GM23338 (cell line): ENCODE results near the gene EML3. TPM values are rescaled to one million over a fixed set of nuclear protein-coding genes. Genes with fewer than 3 reads are reported as not detected.

Experiments
- ATAC-seq: fragments of 200-7000 bp; cut with Tn5 transposase; 3 replicates; pipeline ENCODE4 v1.9.1; 2020
- DNase-seq: peaks from one replicate; pipeline ENCODE4 v3.0.0-alpha.2; 2015; ENCODE audit warnings: low spot score
- H2AFZ ChIP-seq: fragments of 200-600 bp; sonication (generic); 2 replicates; pipeline ENCODE4 v1.8.0; 2016; ENCODE audit warnings: antibody characterized with exemption, mild to moderate bottlenecking, moderate library complexity
- H3F3A ChIP-seq: fragments of 200-600 bp; sonication (generic); replicated peaks from 2 replicates; pipeline ENCODE4 v1.8.0; 2017; ENCODE audit warnings: antibody characterized with exemption, mixed run types, low read depth
- H3K27ac ChIP-seq: fragments of 200-600 bp; sonication (generic); 2 replicates; pipeline ENCODE4 v1.6.1; 2016; ENCODE audit warnings: low read depth
- H3K27me3 ChIP-seq: fragments of 200-600 bp; sonication (generic); 2 replicates; pipeline ENCODE4 v1.8.0; 2016; ENCODE audit warnings: mild to moderate bottlenecking, mixed run types, moderate library complexity; ENCODE audit not compliant: insufficient read depth
- H3K36me3 ChIP-seq: fragments of 200-600 bp; sonication (generic); 2 replicates; pipeline ENCODE4 v1.8.0; 2016; ENCODE audit warnings: mild to moderate bottlenecking; ENCODE audit not compliant: insufficient read depth
- H3K4me1 ChIP-seq: fragments of 200-600 bp; sonication (generic); 2 replicates; pipeline ENCODE4 v1.8.0; 2016; ENCODE audit warnings: mild to moderate bottlenecking, moderate library complexity; ENCODE audit not compliant: insufficient read depth
- H3K4me2 ChIP-seq: fragments of 200-600 bp; sonication (generic); 2 replicates; pipeline ENCODE4 v1.7.1; 2017; ENCODE audit warnings: mixed run types
- H3K4me3 ChIP-seq: fragments of 200-600 bp; sonication (generic); 2 replicates; pipeline ENCODE4 v1.6.1; 2016; ENCODE audit warnings: mixed run types
- H3K79me2 ChIP-seq: fragments of 200-600 bp; sonication (generic); replicated peaks from 2 replicates; pipeline ENCODE4 v1.8.0; 2017; ENCODE audit warnings: mild to moderate bottlenecking; ENCODE audit not compliant: insufficient read depth
- H3K9me2 ChIP-seq: fragments of 200-600 bp; sonication (generic); 2 replicates; pipeline ENCODE4 v1.8.0; 2017; ENCODE audit not compliant: insufficient read depth
- H4K20me1 ChIP-seq: fragments of 200-600 bp; sonication (generic); replicated peaks from 2 replicates; pipeline ENCODE4 v1.8.0; 2017; ENCODE audit warnings: mild to moderate bottlenecking; ENCODE audit not compliant: insufficient read depth
- H3K27ac Mint-ChIP-seq: 2 replicates; pipeline ENCODE4 v1.8.0; 2020; ENCODE audit warnings: inconsistent platforms, mild to moderate bottlenecking, moderate library complexity, mixed read lengths
- H3K27me3 Mint-ChIP-seq: 3 replicates; pipeline ENCODE4 v1.8.0; 2022; ENCODE audit warnings: low read depth, mild to moderate bottlenecking, moderate library complexity, mixed read lengths, inconsistent platforms; ENCODE audit not compliant: insufficient read depth, poor library complexity
- H3K36me3 Mint-ChIP-seq: 3 replicates; pipeline ENCODE4 v1.8.0; 2021; ENCODE audit warnings: low read depth, mild to moderate bottlenecking, inconsistent platforms, moderate library complexity, mixed read lengths
- H3K4me1 Mint-ChIP-seq: 3 replicates; pipeline ENCODE4 v1.8.0; 2020; ENCODE audit warnings: mild to moderate bottlenecking, inconsistent platforms, mixed read lengths
- H3K4me3 Mint-ChIP-seq: 3 replicates; pipeline ENCODE4 v1.8.0; 2021; ENCODE audit warnings: moderate library complexity, mild to moderate bottlenecking, inconsistent platforms, mixed read lengths
- H3K9me3 Mint-ChIP-seq: 3 replicates; pipeline ENCODE4 v1.8.0; 2020; ENCODE audit warnings: moderate library complexity, mild to moderate bottlenecking, inconsistent platforms, mixed read lengths
- CREB1 ChIP-seq: fragments of 250-450 bp; sonication (Bioruptor Pico); IDR thresholded peaks from 2 replicates; pipeline ENCODE4 v1.5.0; 2020; ENCODE audit warnings: low read depth, mild to moderate bottlenecking, moderate library complexity
- CTCF ChIP-seq, 2 experiments: fragments of 200-600 bp in 1 of 2; sonication (generic) in 1 of 2; conservative IDR thresholded peaks; 2 replicates each; pipeline versions ENCODE4 v1.5.1 to v1.6.1; 2016 to 2017; ENCODE audit warnings: antibody characterized with exemption in 2 of 2, low read depth in 2 of 2, mild to moderate bottlenecking in 2 of 2, moderate library complexity in 1 of 2
- ETS1 ChIP-seq: IDR thresholded peaks from 2 replicates; pipeline ENCODE4 v1.6.1; 2016; ENCODE audit warnings: antibody characterized with exemption
- EZH2 ChIP-seq: fragments of 200-600 bp; sonication (generic); IDR thresholded peaks from one replicate; pipeline ENCODE4 v1.8.0; 2017; ENCODE audit warnings: antibody characterized with exemption, mild to moderate bottlenecking, low read depth; ENCODE audit not compliant: unreplicated experiment
- EZH2phosphoT487 ChIP-seq: fragments of 200-600 bp; sonication (generic); IDR thresholded peaks from one replicate; pipeline ENCODE4 v1.8.1; 2018; ENCODE audit warnings: antibody characterized with exemption; ENCODE audit not compliant: unreplicated experiment
- JUNB ChIP-seq: IDR thresholded peaks from one replicate; pipeline ENCODE4 v1.6.1; 2016; ENCODE audit warnings: antibody characterized with exemption; ENCODE audit not compliant: unreplicated experiment
- NANOG ChIP-seq: IDR thresholded peaks from 2 replicates; pipeline ENCODE4 v1.6.1; 2016; ENCODE audit warnings: antibody characterized with exemption, borderline replicate concordance
- POLR2AphosphoS5 ChIP-seq: IDR thresholded peaks from 2 replicates; pipeline ENCODE4 v1.6.1; 2016; ENCODE audit warnings: antibody characterized with exemption, low read depth
- REST ChIP-seq: IDR thresholded peaks from one replicate; pipeline ENCODE4 v1.6.1; 2018; ENCODE audit warnings: antibody characterized with exemption; ENCODE audit not compliant: unreplicated experiment
- STAT1 ChIP-seq: IDR thresholded peaks from one replicate; pipeline ENCODE4 v1.6.1; 2016; ENCODE audit warnings: antibody characterized with exemption; ENCODE audit not compliant: unreplicated experiment
- ZNF114 ChIP-seq: fragments of 250-450 bp; sonication (Bioruptor Pico); IDR thresholded peaks from 2 replicates; pipeline ENCODE4 v1.5.0; 2020; ENCODE audit warnings: mild to moderate bottlenecking, moderate library complexity
- ZNF331 ChIP-seq: fragments of 250-450 bp; sonication (Bioruptor Pico); IDR thresholded peaks from 2 replicates; pipeline ENCODE4 v1.5.0; 2020; ENCODE audit warnings: low read depth, mild to moderate bottlenecking, moderate library complexity
- ZNF462 ChIP-seq: fragments of 250-450 bp; sonication (Bioruptor Pico); IDR thresholded peaks from 2 replicates; pipeline ENCODE4 v1.5.0; 2020; ENCODE audit warnings: mild to moderate bottlenecking, moderate library complexity
- polyA plus RNA-seq: library from polyadenylated mRNA; unstranded; fragments of >200 nt; fragmentation: Nextera tagmentation; extraction: Ambion mirVana; gene quantifications from 2 replicates; pipeline ENCODE4 v1.2.1, GENCODE V29; 2016
- total RNA-seq: library from RNA; depleted of rRNA; stranded (reverse); fragments of >200 nt; shearing (Covaris generic); gene quantifications from 2 replicates; pipeline ENCODE4 v1.2.3, GENCODE V29; 2014

The EML3 gene
- total and polyA plus RNA-seq, 2 experiments from 2014 or later: 15.4 to 17.1 TPM

- H3K27me3 Mint-ChIP-seq: peaks cover 9% of the 10 kb centered on the region
- Histone ChIP-seq H2AFZ (peak within 1 kb of the TSS; percentile 38), H3K27ac (peak within 1 kb of the TSS; percentile 88), H3F3A (peaks cover 39% of the 10 kb centered on the region), H3K4me3 (peak within 1 kb of the TSS; percentile 87), H4K20me1 (no peaks in the 10 kb centered on the region), H3K4me1 (peaks cover 12% of the 10 kb centered on the region), H3K79me2 (peaks cover 8% of the 10 kb centered on the region; the same call in 1 of the 2 replicates), H3K27me3 (no peaks in the 10 kb centered on the region), H3K36me3 (peaks cover 17% of the 10 kb centered on the region), H3K4me2 (peak within 1 kb of the TSS; percentile 90), H3K9me2 (no peaks in the 10 kb centered on the region)
- peaks cover 31% of the 10 kb centered on the region for H3K36me3 Mint-ChIP-seq
- no peak for TF ChIP-seq JUNB
- peak; percentile 95 for TF ChIP-seq POLR2AphosphoS5
- peak; percentile 91 for TF ChIP-seq ETS1
- TF ChIP-seq EZH2: no peak
- TF ChIP-seq CTCF (conservative IDR thresholded peaks at IDR 0.05; ENCODE audit: low read depth in 2 of 2): 0 out of 4 replicates have a peak, but pooled peaks of 1 of the 2 experiments have one; percentile 9
- TF ChIP-seq EZH2phosphoT487: no peak
- no peak for TF ChIP-seq STAT1
- TF ChIP-seq NANOG: no peak
- no peak for TF ChIP-seq ZNF331 (CRISPR knock-in tag)
- no peak for TF ChIP-seq ZNF114 (CRISPR knock-in tag)
- TF ChIP-seq REST: no peak
- TF ChIP-seq ZNF462 (CRISPR knock-in tag): no peak
- peak; percentile 99 for TF ChIP-seq CREB1 (CRISPR knock-in tag)
- no peaks in the 10 kb centered on the region for H3K9me3 Mint-ChIP-seq
- DNase-seq (peak; percentile 98), ATAC-seq (peak; percentile 94)
- H3K27ac Mint-ChIP-seq: peak within 1 kb of the TSS; percentile 96
- peaks cover 16% of the 10 kb centered on the region for H3K4me1 Mint-ChIP-seq
- peak within 1 kb of the TSS; percentile 94 for H3K4me3 Mint-ChIP-seq
Measured at GRCh38 chr11:62621567-62622470, 9.2 kb upstream of the EML3 start, which contains the start of gene B3GAT3. B3GAT3 (minus strand) TSS chr11:62621986; CDS start chr11:62621947, 39 bp downstream.
